HepG2 (cell line): ENCODE measurements around the gene VPS37B. TPM values are rescaled to one million over a fixed set of nuclear protein-coding genes. Genes with fewer than 3 reads are reported as not detected.

Source experiments
- ATAC-seq: fragments of 200-7000 bp; cut with Tn5 transposase; 3 replicates; pipeline ENCODE4 v1.9.1; 2020; ENCODE audit warnings: mild to moderate bottlenecking, moderate library complexity
- BruUV-seq: library from RNA; stranded (reverse); fragments of 400-500 nt; replicated peaks from 2 replicates; lab custom pipeline; 2021; lab: Mats Ljungman, UMichigan
- CTCF ChIA-PET: fragments of 300-600 bp; formaldehyde crosslinking; extraction: SDS; loops from one replicate; lab custom pipeline; 2021; ENCODE audit warnings: low total read pairs, inconsistent platforms, low intra/inter-chr PET ratio; lab: Yijun Ruan, JAX
- POLR2A ChIA-PET: fragments of 350-600 bp; sonication (Branson Sonifier 250); formaldehyde crosslinking; loops from one replicate; lab custom pipeline; 2020; ENCODE audit warnings: antibody characterized with exemption, inconsistent platforms; lab: Yijun Ruan, JAX
- DNase-seq: peaks from one replicate; pipeline ENCODE4 v3.0.0-alpha.2; 2015; ENCODE audit warnings: low spot score
- FAIRE-seq: peaks from 3 replicates; lab custom pipeline; 2011; peaks lifted over from hg19 to GRCh38; lab: Jason Lieb, UNC
- H2AFZ ChIP-seq: one replicate; pipeline ENCODE4 v1.6.1; 2011; ENCODE audit warnings: low read length, inconsistent platforms
- H3K27ac ChIP-seq: fragments of 300-600 bp; 3 replicates; pipeline ENCODE4 v1.8.0; 2011; ENCODE audit warnings: mixed run types, mild to moderate bottlenecking, mixed read lengths, low read length, inconsistent platforms; ENCODE audit not compliant: insufficient read depth; ENCODE audit errors: extremely low read length
- H3K27me3 ChIP-seq, 2 experiments: fragments of 200-600 bp in 1 of 2; 2 replicates in 1 of 2; 3 replicates in 1 of 2; pipeline versions ENCODE4 v1.6.0 to v1.8.0; 2011; ENCODE audit warnings: low read length in 2 of 2, mild to moderate bottlenecking in 2 of 2, moderate library complexity in 2 of 2, inconsistent platforms in 1 of 2; ENCODE audit not compliant: insufficient read depth in 2 of 2, control insufficient read depth in 1 of 2
- H3K36me3 ChIP-seq, 2 experiments: fragments of 200-600 bp in 1 of 2; replicated peaks in 1 of 2; 2 replicates in 1 of 2; 3 replicates in 1 of 2; pipeline versions ENCODE4 v1.5.1 to v1.8.0; 2011; ENCODE audit warnings: low read length in 2 of 2, inconsistent platforms in 1 of 2; ENCODE audit not compliant: insufficient read depth in 2 of 2, control insufficient read depth in 1 of 2
- H3K4me1 ChIP-seq: 2 replicates; pipeline ENCODE4 v1.5.1; 2012; ENCODE audit warnings: low read length, inconsistent platforms; ENCODE audit not compliant: insufficient read depth
- H3K4me2 ChIP-seq: 2 replicates; pipeline ENCODE4 v1.6.0; 2011; ENCODE audit warnings: low read depth, low read length, inconsistent platforms
- H3K4me3 ChIP-seq, 3 experiments: fragments of 200-600 bp in 1 of 3; sonication (generic), shearing (Covaris generic) in 1 of 3; replicated peaks in 1 of 3; 2 replicates each; pipeline ENCODE4 v1.5.1; 2011 to 2016; ENCODE audit warnings: low read length in 3 of 3, inconsistent platforms in 2 of 3, low read depth in 2 of 3, mild to moderate bottlenecking in 2 of 3, control low read depth in 1 of 3, mixed read lengths in 1 of 3; ENCODE audit not compliant: insufficient read depth in 1 of 3
- H3K79me2 ChIP-seq: one replicate; pipeline ENCODE4 v1.6.1; 2011; ENCODE audit warnings: low read length, inconsistent platforms; ENCODE audit not compliant: insufficient read depth
- H3K9ac ChIP-seq: 2 replicates; pipeline ENCODE4 v1.6.0; 2011; ENCODE audit warnings: mild to moderate bottlenecking, low read depth, low read length, inconsistent platforms; ENCODE audit not compliant: insufficient read depth
- H3K9me3 ChIP-seq: 2 replicates; pipeline ENCODE4 v1.5.1; 2012; ENCODE audit warnings: mild to moderate bottlenecking, low read length
- H4K20me1 ChIP-seq: 2 replicates; pipeline ENCODE4 v1.6.0; 2011; ENCODE audit warnings: inconsistent platforms, mild to moderate bottlenecking, low read length, moderate library complexity; ENCODE audit not compliant: insufficient read depth
- AGO2 ChIP-seq: fragments of 200-400 bp; formaldehyde crosslinking; optimal IDR thresholded peaks from 2 replicates; pipeline ENCODE3; 2017; ENCODE audit warnings: mild to moderate bottlenecking, low read depth, low read length, moderate library complexity
- AKAP8 ChIP-seq: sonication (generic); formaldehyde crosslinking; IDR thresholded peaks from 2 replicates; pipeline ENCODE4 v1.5.1; 2020; ENCODE audit warnings: mild to moderate bottlenecking, missing genetic modification reagents
- PAXIP1 ChIP-seq: sonication (generic); formaldehyde crosslinking; conservative IDR thresholded peaks from 2 replicates; pipeline ENCODE4 v1.4.0; 2020; ENCODE audit warnings: mild to moderate bottlenecking, missing genetic modification reagents, moderate library complexity
- TBX3 ChIP-seq: fragments of 450-650 bp; IDR thresholded peaks from 2 replicates; pipeline ENCODE4 v1.6.1; 2017; ENCODE audit warnings: antibody characterized with exemption, mild to moderate bottlenecking, inconsistent platforms, borderline replicate concordance
- ZBTB37 ChIP-seq: sonication (generic); formaldehyde crosslinking; IDR thresholded peaks from 2 replicates; pipeline ENCODE4 v1.4.0; 2020; ENCODE audit warnings: mild to moderate bottlenecking, missing genetic modification reagents
- ZNF260 ChIP-seq: sonication (generic); formaldehyde crosslinking; IDR thresholded peaks from 2 replicates; pipeline ENCODE4 v1.4.0; 2020; ENCODE audit warnings: missing genetic modification reagents, low read depth, mild to moderate bottlenecking, borderline replicate concordance
- WGBS: methylation state at CpG from one replicate; pipeline ENCODE4 v1.1.6; 2017; ENCODE audit warnings: low lambda C conversion rate; 5-methylcytosine and 5-hydroxymethylcytosine counted together
- in situ Hi-C: cut with HindIII; loops from 2 replicates; pipeline ENCODE4 v1.10.0; 2017; ENCODE audit warnings: low pct_unique_long_range_greater_than_20kb; ENCODE audit not compliant: extremely low pct_ligation_motif_present
- intact Hi-C: fragments of 100-400 bp; cut with micrococcal nuclease; formaldehyde crosslinking; loops from one replicate; pipeline ENCODE4 v1.10.0; 2022; ENCODE audit not compliant: unreplicated experiment
- polyA plus RNA-seq, 8 experiments: library from polyadenylated mRNA; depleted of rRNA in 3 of 8; stranded (reverse) in 7 of 8; unstranded in 1 of 8; fragments of >200 nt; fragmentation: Illumina TruSeq in 4 of 8; extraction: Trizol in 4 of 8; gene quantifications; 2 replicates each; pipeline versions ENCODE4 v1.2.1 to v1.2.3, GENCODE V29; 2011 to 2016; ENCODE audit warnings: low read depth in 4 of 8, missing spikeins in 1 of 8, mixed read lengths in 1 of 8; ENCODE audit not compliant: insufficient read depth in 1 of 8
- total RNA-seq, 5 experiments: library from RNA; depleted of rRNA; stranded (reverse); fragments of >200 nt; fragmentation: Illumina TruSeq; extraction: Trizol; gene quantifications; 2 replicates each; pipeline ENCODE4 v1.2.3, GENCODE V29; 2016; ENCODE audit warnings: low read depth in 1 of 5

Gene VPS37B
- total and polyA plus RNA-seq, 2 of the 13 experiments (the other 11 are each of a cell fraction or from before 2014, with no cell fraction given): 4.6 to 5.3 TPM

GRCh38 chr12:122864894-122865253 lies 31.1 kb downstream of the VPS37B start:
- Histone ChIP-seq H3K36me3 (peaks cover 1 to 3% of the 10 kb centered on the region in 2 experiments; a peak in 2 of 5 replicates), H3K4me1 (peaks cover 77% of the 10 kb centered on the region), H3K9ac (no peak overlapping the region), H3K4me3 (no peak overlapping the region), H2AFZ (no peak overlapping the region), H3K27ac (no peak overlapping the region), H3K4me2 (no peak overlapping the region), H3K79me2 (no peaks in the 10 kb centered on the region), H4K20me1 (no peaks in the 10 kb centered on the region), H3K27me3 (no peaks in the 10 kb centered on the region), H3K9me3 (no peaks in the 10 kb centered on the region)
- POLR2A ChIA-PET: interaction anchor here (0.5 to 1.1 kb wide), 2 partner anchors 23 to 109 kb away, joined by 3 to 4 read pairs; no protein-coding TSS in a partner anchor
- ATAC-seq: no peak
- DNase-seq: no peak
- TF ChIP-seq TBX3: no peak
- BruUV-seq: no TSS peak
- intact Hi-C loops: no loop called here
- no peak for FAIRE-seq
- CTCF ChIA-PET: interaction anchor here (1.2 kb wide), 1 partner anchor 87 kb away, joined by 3 read pairs; no protein-coding TSS in a partner anchor
- 78% methylated on average over 5 of the region's 5 CpGs for WGBS
- in situ Hi-C loops: loop anchor here (5.0 to 25.0 kb wide), 2 partner anchors 82 to 372 kb away; partner anchors contain the start of genes MPHOSPH9 and MTRFR

GRCh38 chr12:122862872-122863701 lies 32.8 kb downstream of the VPS37B start:
- Histone ChIP-seq H3K9ac (no peak overlapping the region; the same call in none of the 2 replicates), H3K4me3 (peak overlapping the region in 1 of 3 experiments; percentile 31; a peak in 2 of 6 replicates), H3K4me2 (peak overlapping the region; percentile 55), H3K36me3 (peaks cover 0 to 1% of the 10 kb centered on the region in 2 experiments; a peak in 1 of 5 replicates), H2AFZ (no peak overlapping the region), H3K4me1 (peaks cover 76% of the 10 kb centered on the region), H3K9me3 (no peaks in the 10 kb centered on the region), H3K27ac (peak overlapping the region; percentile 66), H3K27me3 (no peaks in the 10 kb centered on the region), H4K20me1 (no peaks in the 10 kb centered on the region), H3K79me2 (no peaks in the 10 kb centered on the region)
- ChIA-PET CTCF (no interaction called here), POLR2A (interaction anchor here (0.7 to 1.5 kb wide), 4 partner anchors 69 to 370 kb away, joined by 3 to 5 read pairs (median 4); partner anchors contain the start of genes ABCB9, MPHOSPH9 and MTRFR)
- 49% methylated on average over 4 of the region's 12 CpGs for WGBS
- FAIRE-seq: no peak
- no TSS peak for BruUV-seq
- intact Hi-C loops (no loop called here), in situ Hi-C loops (loop anchor here (25.0 kb wide), 1 partner anchor 374 kb away; the partner anchor contains the start of genes MPHOSPH9 and MTRFR)
- DNase-seq: peak; percentile 78
- ATAC-seq: peak; percentile 50
- TF ChIP-seq AGO2: peak; percentile 67
- TF ChIP-seq PAXIP1 (CRISPR knock-in tag): peak; percentile 54; the same call in 1 of the 2 replicates
- no peak for TF ChIP-seq ZNF260 (CRISPR knock-in tag)
- peak; percentile 88 for TF ChIP-seq AKAP8 (CRISPR knock-in tag)
- TF ChIP-seq ZBTB37 (CRISPR knock-in tag): 0 out of 2 replicates have a peak, but pooled peaks have one; percentile 35
